GM20000 (cell line): ENCODE data around the gene HOXC12.

Experiments
- DNase-seq: peaks from one replicate; pipeline ENCODE4 v3.0.0; 2012; ENCODE audit warnings: low spot score
- CTCF ChIP-seq: IDR thresholded peaks from 2 replicates; pipeline ENCODE4 v1.5.1; 2012; ENCODE audit warnings: mild to moderate bottlenecking, control low read depth; ENCODE audit errors: extremely low read depth, missing control alignments

The HOXC12 gene

GRCh38 chr12:53985692-53985993 lies 30.9 kb downstream of the HOXC12 start:
- no peak for TF ChIP-seq CTCF
- no peak for DNase-seq

GRCh38 chr12:53985994-53986685 lies 31.4 kb downstream of the HOXC12 start:
- TF ChIP-seq CTCF = no peak
- no peak for DNase-seq

GRCh38 chr12:53986686-53987483 lies 32.2 kb downstream of the HOXC12 start:
- no peak for DNase-seq
- TF ChIP-seq CTCF = no peak

- no peak for TF ChIP-seq CTCF
- no peak for DNase-seq
Observed at GRCh38 chr12:53987787-53988230, 33.1 kb downstream of the HOXC12 start.

- no peak for TF ChIP-seq CTCF
- DNase-seq = no peak
Observed at GRCh38 chr12:53988541-53989226, 34.0 kb downstream of the HOXC12 start.

- TF ChIP-seq CTCF = peak; percentile 54
- peak; percentile 80 for DNase-seq
Observed at GRCh38 chr12:53989227-53990113, 34.8 kb downstream of the HOXC12 start.
